GM19025 (cell line): ENCODE results near the gene NEU1.
"Not testable (repeated sequence)": the region's sequence is repeated elsewhere in the genome, so short reads cannot be mapped to it uniquely, and the experiment has no call there.

Experiments used
- ATAC-seq: cut with Tn5 transposase; IDR thresholded peaks from one replicate; pipeline ENCODE4 v1.9.1; 2021; ENCODE audit warnings: mild to moderate bottlenecking, low read depth, moderate library complexity; ENCODE audit not compliant: unreplicated experiment

Gene NEU1

GRCh38 chr6:31847276-31847978, 15.2 kb downstream of the NEU1 start:
- no peak for ATAC-seq

GRCh38 chr6:31844507-31844906, 18.1 kb downstream of the NEU1 start:
- ATAC-seq, result no peak

- no peak for ATAC-seq
These were observed 20.6 kb downstream of the NEU1 start for GRCh38 chr6:31842053-31842452.

- not testable (repeated sequence) for ATAC-seq
These were observed 22.9 kb downstream of the NEU1 start for GRCh38 chr6:31839779-31840126.

- ATAC-seq, result no peak
These were observed 23.7 kb downstream of the NEU1 start for GRCh38 chr6:31838968-31839367.

- not testable (repeated sequence) for ATAC-seq
These were observed 24.5 kb downstream of the NEU1 start for GRCh38 chr6:31838114-31838553.

GRCh38 chr6:31837369-31838113, 25.1 kb downstream of the NEU1 start:
- no peak for ATAC-seq

- ATAC-seq, result no peak
These were observed 25.9 kb downstream of the NEU1 start for GRCh38 chr6:31836474-31837368.

- no peak for ATAC-seq
These were observed 26.6 kb downstream of the NEU1 start for GRCh38 chr6:31836047-31836473.

GRCh38 chr6:31834367-31835250, 28.0 kb downstream of the NEU1 start:
- ATAC-seq, result peak; percentile 43

GRCh38 chr6:31831350-31832215, 31.0 kb downstream of the NEU1 start:
- ATAC-seq, result no peak

GRCh38 chr6:31830886-31831335, 31.7 kb downstream of the NEU1 start:
- ATAC-seq, result no peak

GRCh38 chr6:31829633-31830283, 32.9 kb downstream of the NEU1 start:
- ATAC-seq, result no peak

GRCh38 chr6:31827286-31828079, 35.1 kb downstream of the NEU1 start, which contains the start of gene HSPA1B:
Gene HSPA1B, plus strand, starts transcription at chr6:31827738. Its CDS starts 213 bp downstream, at chr6:31827951.
- peak; percentile 71 for ATAC-seq

- ATAC-seq, result no peak
These were observed 35.8 kb downstream of the NEU1 start for GRCh38 chr6:31826793-31827285.

- no peak for ATAC-seq
These were observed 37.1 kb downstream of the NEU1 start for GRCh38 chr6:31825553-31825952.

- not testable (repeated sequence) for ATAC-seq
These were observed 38.9 kb downstream of the NEU1 start for GRCh38 chr6:31823592-31824196.
